AG04449 (cell line): Measurements from ENCODE around the gene RAB6B.

Source experiments
- CTCF ChIA-PET: fragments of 350-600 bp; formaldehyde crosslinking; extraction: SDS; loops from one replicate; lab custom pipeline; 2021; ENCODE audit warnings: antibody characterized with exemption; lab: Yijun Ruan, JAX
- POLR2A ChIA-PET: fragments of 400-600, 350-600 bp; formaldehyde crosslinking; extraction: SDS; loops from one replicate; lab custom pipeline; 2020; ENCODE audit warnings: antibody characterized with exemption, inconsistent platforms; lab: Yijun Ruan, JAX
- DNase-seq: peaks from one replicate; pipeline ENCODE4 v3.0.0-alpha.2; 2010; ENCODE audit warnings: low read depth, low spot score
- H3K4me3 ChIP-seq: 2 replicates; pipeline ENCODE4 v1.5.1; 2011; ENCODE audit warnings: low read depth, mild to moderate bottlenecking, control low read depth, low read length
- CTCF ChIP-seq: IDR thresholded peaks from one replicate; pipeline ENCODE4 v1.5.1; 2011; ENCODE audit warnings: mild to moderate bottlenecking, moderate library complexity, low read length, control low read depth, inconsistent platforms; ENCODE audit not compliant: insufficient read depth; ENCODE audit errors: missing control alignments

RAB6B gene

GRCh38 chr3:133874344-133874743 is 21.3 kb downstream of the RAB6B start:
- CTCF ChIA-PET: no interaction called here
- TF ChIP-seq CTCF: no peak
- H3K4me3 ChIP-seq: no peak overlapping the region
- POLR2A ChIA-PET: no interaction called here
- DNase-seq: no peak

GRCh38 chr3:133872781-133873180 is 22.9 kb downstream of the RAB6B start:
- POLR2A ChIA-PET: no interaction called here
- DNase-seq: no peak
- CTCF ChIA-PET: no interaction called here

GRCh38 chr3:133872161-133872560 is 23.5 kb downstream of the RAB6B start:
- H3K4me3 ChIP-seq: no peak overlapping the region
- no peak for TF ChIP-seq CTCF
- no peak for DNase-seq
- CTCF ChIA-PET: interaction anchor here (0.7 kb wide), 1 partner anchor 14 kb away, joined by 3 read pairs; no protein-coding TSS in a partner anchor
- POLR2A ChIA-PET: no interaction called here

More at GRCh38 chr3:133872781-133873180, 22.9 kb downstream of the RAB6B start:
- no peak overlapping the region for H3K4me3 ChIP-seq
- TF ChIP-seq CTCF: no peak

- POLR2A ChIA-PET: no interaction called here
- H3K4me3 ChIP-seq: no peak overlapping the region
- TF ChIP-seq CTCF: no peak
- no peak for DNase-seq
- CTCF ChIA-PET: interaction anchor here (0.7 kb wide), 1 partner anchor 13 kb away, joined by 3 read pairs; no protein-coding TSS in a partner anchor
Observed at GRCh38 chr3:133871368-133872090, 24.2 kb downstream of the RAB6B start.

- no peak for TF ChIP-seq CTCF
- no peak overlapping the region for H3K4me3 ChIP-seq
- DNase-seq: no peak
- ChIA-PET POLR2A (no interaction called here), CTCF (interaction anchor here (1.0 kb wide), 1 partner anchor 49 kb away, joined by 4 read pairs; no protein-coding TSS in a partner anchor)
Observed at GRCh38 chr3:133870822-133871221, 24.9 kb downstream of the RAB6B start.

- CTCF ChIA-PET: no interaction called here
- no peak for DNase-seq
- TF ChIP-seq CTCF: no peak
- no peak overlapping the region for H3K4me3 ChIP-seq
- POLR2A ChIA-PET: no interaction called here
Observed at GRCh38 chr3:133869586-133869985, 26.1 kb downstream of the RAB6B start.
